ENCODE data around the gene NKX1-1.

NKX1-1 gene

GRCh38 chr4:1356181-1356998, 49.9 kb downstream of the NKX1-1 start:
- DNase-seq: peak; percentile 64

DNA sequence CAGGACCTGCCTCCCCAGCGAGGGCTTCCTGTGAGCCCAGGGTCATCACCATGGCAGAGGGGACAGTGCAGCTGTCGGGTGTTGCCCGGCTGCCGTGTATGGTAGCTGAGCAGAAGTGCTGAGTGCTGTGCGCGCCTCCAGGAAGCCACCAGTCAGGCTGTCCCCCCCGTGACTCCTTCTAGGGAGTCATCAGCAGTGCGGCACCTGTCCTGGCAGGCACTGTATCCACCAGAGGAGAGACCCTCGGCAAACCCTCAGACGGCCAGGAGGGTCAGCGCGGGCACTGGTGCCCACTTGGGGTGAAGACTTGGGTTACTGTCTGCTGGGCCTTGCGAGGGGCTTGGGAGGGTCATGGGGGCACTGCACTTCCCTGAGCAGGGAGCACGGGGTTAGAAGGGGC, 50.9 kb downstream of the NKX1-1 start:
- DNase-seq: no peak

- no peak for DNase-seq
Observed at GRCh38 chr4:1354983-1355275, 51.3 kb downstream of the NKX1-1 start.

DNA sequence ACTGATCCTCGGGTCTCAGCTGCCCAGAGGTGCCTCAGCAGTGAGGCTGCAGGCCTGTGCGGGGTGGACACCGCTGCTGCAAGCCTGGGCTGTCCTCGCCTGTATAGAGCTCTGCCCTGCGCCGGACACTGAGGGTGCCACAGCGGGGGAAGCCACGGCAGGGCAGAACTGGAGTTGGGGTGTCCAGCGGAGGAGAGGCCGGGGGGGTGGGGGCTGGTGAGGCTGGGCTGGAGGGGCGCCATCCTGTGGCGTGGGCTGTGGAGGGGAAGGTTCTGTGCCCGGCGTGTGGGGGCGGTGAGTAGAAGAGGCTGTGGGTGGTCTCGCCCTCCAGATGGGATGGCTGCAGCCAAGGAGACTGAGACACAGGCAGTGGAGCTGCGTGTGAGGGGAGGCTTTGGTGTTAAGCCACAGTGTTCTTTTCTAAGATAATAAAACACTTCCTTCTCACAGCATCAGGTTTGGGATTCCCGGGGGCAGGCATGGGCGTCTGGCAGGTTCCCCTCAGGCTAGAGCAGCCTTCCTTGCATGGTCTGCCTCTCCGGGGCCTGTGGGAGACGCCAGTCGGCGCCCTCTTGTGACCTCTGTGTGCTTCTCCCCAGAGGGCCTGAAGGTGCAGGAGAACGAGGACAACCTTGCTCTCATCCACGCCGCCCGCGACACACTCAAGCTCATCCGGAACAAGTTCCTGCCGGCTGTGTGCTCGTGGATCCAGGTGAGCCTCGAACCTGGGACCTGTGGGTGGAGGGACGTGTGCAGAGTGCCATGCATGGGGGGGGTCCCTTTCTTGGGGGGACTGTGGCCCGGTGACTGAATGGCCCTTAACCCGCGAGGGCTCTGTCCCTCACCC, 51.9 kb downstream of the NKX1-1 start:
- DNase-seq: no peak

- no peak for DNase-seq
Observed at GRCh38 chr4:1353186-1354055, 52.8 kb downstream of the NKX1-1 start.
